ENCODE measurements around the gene YBEY.
"Not testable (repeated sequence)": the region's sequence is repeated elsewhere in the genome, so short reads cannot be mapped to it uniquely, and the experiment has no call there.

Gene YBEY

GRCh38 chr21:46308431-46308830 is 22.3 kb downstream of the YBEY start:
- no peak for DNase-seq

DNA sequence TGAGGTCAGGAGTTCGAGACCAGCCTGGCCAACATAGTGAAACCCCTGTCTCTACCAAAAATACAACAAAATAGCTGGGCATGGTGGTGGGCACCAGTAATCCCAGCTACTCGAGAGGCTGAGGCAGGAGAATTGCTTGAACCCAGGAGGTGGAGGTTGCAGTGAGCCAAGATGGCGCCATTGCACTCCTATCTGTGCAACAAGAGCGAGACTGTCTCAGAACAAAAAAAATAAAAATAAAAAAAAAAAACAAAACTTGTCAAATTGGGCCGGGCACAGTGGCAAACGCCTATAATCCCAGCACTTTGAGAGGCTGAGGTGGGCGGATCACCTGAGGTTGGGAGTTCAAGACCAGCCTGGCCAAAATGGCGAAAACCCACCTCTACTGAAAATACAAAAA is 24.1 kb downstream of the YBEY start:
- DNase-seq = not testable (repeated sequence)

GRCh38 chr21:46311568-46311967 is 25.4 kb downstream of the YBEY start:
- DNase-seq = no peak

- DNase-seq = no peak
These were observed 26.8 kb downstream of the YBEY start for GRCh38 chr21:46312949-46313348.

DNA sequence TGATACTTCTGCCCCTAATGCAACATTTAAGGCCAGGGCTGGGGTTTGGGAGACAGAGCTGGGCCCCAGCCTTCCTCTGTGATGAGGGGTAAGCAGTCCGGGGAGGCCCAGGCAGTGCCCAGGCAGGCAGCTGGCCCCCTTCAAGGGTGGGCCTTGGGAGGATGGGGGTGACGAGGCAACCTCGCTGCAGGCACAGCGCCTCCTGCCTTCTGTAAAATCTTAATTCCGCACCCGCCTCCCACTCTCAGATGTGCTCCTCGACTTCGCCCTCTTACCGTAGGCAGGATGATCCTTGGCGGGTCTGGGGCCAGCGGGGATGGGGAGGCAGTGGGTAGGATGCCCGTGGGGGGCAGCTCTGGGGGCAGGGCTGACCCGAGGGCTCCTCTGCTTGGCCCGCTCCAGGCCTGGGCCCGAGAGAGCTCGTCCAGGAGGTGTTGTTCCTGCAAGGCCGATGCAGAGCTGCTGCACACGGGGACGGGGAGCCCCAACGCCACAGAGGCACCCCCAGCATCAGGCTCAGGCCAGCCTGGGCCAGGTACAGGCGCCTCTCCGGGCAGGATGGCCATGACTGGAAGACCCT is 28.4 kb downstream of the YBEY start:
- DNase-seq = no peak

DNA sequence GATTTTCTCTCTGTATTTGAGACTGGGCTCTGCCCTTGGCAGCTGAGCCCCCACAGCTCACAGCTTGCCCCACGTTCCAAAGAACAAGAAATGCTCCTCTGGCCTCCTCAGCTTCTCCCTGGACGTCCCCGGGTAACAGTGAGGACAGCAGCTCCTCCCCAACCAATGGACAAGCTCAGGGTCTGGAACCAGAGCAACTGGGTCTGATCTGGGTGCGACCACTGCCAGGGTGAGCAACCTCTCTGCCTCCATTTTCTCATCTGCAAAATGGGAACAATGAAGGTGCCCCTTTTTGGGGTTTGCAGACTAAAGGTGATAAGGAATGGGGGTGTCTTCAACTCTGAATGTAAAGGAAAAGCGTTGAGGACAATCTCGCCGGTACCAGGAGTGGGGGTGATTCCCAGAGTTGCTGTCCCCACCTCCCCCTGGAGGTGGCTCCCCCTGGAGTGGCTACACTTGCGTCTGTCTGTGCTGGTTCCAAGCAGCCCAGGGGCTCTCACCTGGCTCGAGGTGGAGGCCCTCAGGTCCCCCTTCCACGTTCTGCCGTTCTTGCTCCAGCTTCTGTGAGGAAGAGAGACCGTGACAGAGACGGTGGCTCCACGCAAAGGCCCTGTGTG is 30.7 kb downstream of the YBEY start:
- no peak for DNase-seq

- DNase-seq = no peak
These were observed 31.7 kb downstream of the YBEY start for GRCh38 chr21:46317710-46318463.

GRCh38 chr21:46318464-46318845 is 32.3 kb downstream of the YBEY start:
- DNase-seq = no peak

- DNase-seq = no peak
These were observed 33.0 kb downstream of the YBEY start for GRCh38 chr21:46319186-46319585.

GRCh38 chr21:46320331-46320801 is 34.2 kb downstream of the YBEY start:
- no peak for DNase-seq

DNA sequence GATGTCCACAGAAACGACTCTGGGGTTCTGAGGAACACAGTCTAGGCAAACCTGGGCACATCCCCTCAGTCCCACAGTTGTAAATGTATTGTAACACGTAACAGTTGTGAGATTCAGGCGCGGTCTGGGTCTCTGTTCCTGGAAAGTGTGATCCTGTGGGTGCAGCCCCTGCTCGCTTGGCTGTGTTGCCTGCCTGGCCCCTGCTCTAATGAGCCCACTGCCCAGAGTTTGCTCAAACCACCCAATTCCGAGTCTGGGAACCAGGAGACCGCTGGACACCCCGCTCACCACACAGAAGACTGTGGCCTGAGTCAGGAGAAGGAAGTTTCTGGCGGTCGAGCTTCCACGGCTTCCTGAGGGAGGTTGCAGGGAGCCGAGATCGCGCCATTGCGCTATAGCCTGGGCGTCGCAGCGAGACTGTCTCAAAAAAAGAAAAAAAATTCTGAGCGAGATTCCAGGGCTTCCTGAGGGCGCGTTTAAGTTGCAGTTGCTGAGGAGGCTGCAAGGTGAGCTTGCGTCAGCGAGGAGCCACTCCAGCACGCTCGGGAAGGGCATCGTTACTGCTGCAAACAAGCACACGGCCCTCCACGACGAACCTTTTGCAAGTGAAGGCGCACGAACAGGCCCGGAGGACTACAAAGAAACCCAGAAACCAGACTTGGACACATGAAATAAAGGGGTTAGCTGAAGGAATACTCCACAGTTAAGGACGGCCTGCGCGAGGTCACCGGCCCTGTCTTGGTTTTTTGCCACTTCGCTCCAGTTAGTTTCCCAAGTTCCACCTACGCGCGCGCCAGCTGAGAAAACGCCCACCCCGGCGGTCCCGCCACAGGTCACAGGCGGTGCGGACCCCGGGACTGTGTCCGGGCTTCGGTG is 36.4 kb downstream of the YBEY start:
- peak; percentile 27 for DNase-seq

DNA sequence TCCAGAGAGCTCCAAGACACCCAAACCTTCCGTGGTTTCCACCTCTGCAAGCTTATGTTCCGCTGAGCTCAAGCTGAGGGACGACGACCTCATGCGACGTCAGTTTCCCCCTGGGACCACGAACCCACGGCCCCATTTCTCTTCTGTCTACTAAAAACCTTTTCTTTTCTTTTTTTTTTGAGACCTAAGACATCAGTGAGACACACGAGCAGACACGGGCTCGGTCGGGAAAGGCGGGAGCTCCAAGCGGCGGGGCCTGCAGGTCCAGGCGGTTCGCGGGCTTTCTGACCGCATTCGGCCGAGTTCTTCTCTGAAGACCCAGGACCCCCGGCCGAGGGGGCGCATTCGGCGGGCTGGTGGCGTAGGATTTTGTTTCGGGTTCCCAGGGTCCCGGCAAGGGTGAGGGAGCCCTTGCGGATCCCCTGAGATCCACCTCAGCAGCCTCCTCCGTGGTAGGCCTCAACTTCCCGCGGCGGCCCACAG is 37.1 kb downstream of the YBEY start:
- DNase-seq = peak; percentile 28

GRCh38 chr21:46323710-46324389 is 37.7 kb downstream of the YBEY start, which contains the start of the genes C21orf58 and PCNT:
Gene C21orf58, minus strand, starts transcription at chr21:46323870. Its CDS starts 1,132 bp downstream, at chr21:46322738.
Gene PCNT, plus strand, starts transcription at chr21:46324156. Its CDS starts 73 bp downstream, at chr21:46324229.
- DNase-seq = peak; percentile 98

- peak; percentile 84 for DNase-seq
These were observed 38.4 kb downstream of the YBEY start for GRCh38 chr21:46324390-46325072.

- peak; percentile 38 for DNase-seq
These were observed 39.2 kb downstream of the YBEY start for GRCh38 chr21:46325073-46325912.

GRCh38 chr21:46326110-46326703 is 40.1 kb downstream of the YBEY start:
- no peak for DNase-seq

DNA sequence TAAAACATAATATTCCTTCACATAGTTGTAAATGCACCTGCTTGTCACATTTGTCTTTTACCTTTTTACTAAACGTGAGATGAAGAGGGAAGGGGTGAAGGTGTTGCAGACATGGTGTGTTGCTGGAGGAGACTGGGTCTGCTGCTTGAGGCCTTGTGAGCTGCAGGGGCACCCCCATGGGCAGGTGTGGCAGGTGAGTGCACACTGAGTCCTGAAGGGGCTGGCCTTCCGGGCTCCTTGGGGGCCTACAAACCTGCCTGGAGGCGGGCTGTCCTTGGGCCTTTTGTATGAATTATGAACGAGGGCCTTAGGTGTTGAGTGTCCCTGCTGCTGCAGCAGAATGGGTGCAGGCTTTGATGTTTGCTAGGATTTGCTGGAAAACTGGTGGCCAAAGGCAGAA is 41.6 kb downstream of the YBEY start:
- no peak for DNase-seq

DNA sequence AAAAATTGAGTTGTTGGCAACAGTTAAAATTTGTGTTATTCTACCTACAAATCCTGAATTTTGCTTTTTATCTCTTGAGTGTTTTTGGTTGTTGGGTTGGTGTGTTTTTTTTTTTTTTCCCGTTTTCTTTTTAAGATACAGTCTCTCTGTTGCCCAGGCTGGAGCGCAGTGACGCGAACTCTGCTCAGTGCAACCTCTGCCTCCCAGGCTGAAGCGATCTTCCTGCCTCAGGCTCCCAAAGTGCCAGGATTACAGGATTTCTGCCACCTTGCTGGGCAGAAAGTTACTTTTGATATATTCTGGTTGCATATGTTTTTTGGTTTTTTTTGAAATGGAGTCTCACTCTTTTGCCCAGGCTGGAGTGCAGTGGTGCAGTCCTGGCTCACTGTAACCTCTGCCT is 42.0 kb downstream of the YBEY start:
- DNase-seq = no peak

GRCh38 chr21:46329796-46330195 is 43.7 kb downstream of the YBEY start:
- no peak for DNase-seq

Measured in stimulated activated CD4-positive, alpha-beta T cell treated with anti-CD3 and anti-CD28 coated beads, Interleukin-1b, Interleukin-23, amount 100 ng/mL, for 48 hours (primary cell).